Measurements from ENCODE around the gene PLGRKT.
"Not testable (repeated sequence)": the region's sequence is repeated elsewhere in the genome, so short reads cannot be mapped to it uniquely, and the experiment has no call there.

Gene PLGRKT

DNA sequence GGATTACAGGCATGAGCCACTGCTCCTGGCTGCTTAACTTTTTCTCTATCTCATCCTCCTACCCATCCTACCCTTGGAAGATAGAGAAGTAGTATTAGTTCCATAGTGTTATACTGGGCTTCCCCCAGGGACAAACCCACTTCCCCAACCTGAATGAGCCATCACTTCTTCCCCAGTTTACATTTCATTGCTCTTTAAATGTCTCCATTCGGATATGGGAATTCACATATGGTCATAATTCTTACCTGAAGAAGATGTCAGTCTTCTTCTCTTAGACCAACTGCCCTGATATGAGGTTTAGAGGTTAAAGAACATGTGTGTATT, 14.5 kb upstream of the PLGRKT start:
- DNase-seq (ENCODE audit: low spot score), result no peak

DNA sequence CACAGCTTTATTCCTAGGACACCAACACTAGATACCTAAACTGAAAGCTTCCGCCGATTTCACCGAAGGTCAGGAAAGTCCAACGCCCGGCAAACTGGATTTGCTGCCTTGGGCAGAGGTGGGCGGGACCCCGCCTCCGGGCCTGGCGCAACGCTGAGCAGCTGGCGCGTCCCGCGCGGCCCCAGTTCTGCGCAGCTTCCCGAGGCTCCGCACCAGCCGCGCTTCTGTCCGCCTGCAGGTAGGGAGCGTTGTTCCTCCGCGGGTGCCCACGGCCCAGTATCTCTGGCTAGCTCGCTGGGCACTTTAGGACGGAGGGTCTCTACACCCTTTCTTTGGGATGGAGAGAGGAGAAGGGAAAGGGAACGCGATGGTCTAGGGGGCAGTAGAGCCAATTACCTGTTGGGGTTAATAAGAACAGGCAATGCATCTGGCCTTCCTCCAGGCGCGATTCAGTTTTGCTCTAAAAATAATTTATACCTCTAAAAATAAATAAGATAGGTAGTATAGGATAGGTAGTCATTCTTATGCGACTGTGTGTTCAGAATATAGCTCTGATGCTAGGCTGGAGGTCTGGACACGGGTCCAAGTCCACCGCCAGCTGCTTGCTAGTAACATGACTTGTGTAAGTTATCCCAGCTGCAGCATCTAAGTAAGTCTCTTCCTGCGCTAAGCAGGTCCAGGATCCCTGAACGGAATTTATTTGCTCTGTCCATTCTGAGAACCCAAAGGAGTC, 12.8 kb upstream of the PLGRKT start, which contains the start of gene CD274:
TSS of gene CD274 (plus strand) at position 184 of the 733 bp plus-strand sequence. CDS start 5,572 bp downstream, outside the sequence.
- peak; percentile 26 for DNase-seq (ENCODE audit: low spot score)

DNA sequence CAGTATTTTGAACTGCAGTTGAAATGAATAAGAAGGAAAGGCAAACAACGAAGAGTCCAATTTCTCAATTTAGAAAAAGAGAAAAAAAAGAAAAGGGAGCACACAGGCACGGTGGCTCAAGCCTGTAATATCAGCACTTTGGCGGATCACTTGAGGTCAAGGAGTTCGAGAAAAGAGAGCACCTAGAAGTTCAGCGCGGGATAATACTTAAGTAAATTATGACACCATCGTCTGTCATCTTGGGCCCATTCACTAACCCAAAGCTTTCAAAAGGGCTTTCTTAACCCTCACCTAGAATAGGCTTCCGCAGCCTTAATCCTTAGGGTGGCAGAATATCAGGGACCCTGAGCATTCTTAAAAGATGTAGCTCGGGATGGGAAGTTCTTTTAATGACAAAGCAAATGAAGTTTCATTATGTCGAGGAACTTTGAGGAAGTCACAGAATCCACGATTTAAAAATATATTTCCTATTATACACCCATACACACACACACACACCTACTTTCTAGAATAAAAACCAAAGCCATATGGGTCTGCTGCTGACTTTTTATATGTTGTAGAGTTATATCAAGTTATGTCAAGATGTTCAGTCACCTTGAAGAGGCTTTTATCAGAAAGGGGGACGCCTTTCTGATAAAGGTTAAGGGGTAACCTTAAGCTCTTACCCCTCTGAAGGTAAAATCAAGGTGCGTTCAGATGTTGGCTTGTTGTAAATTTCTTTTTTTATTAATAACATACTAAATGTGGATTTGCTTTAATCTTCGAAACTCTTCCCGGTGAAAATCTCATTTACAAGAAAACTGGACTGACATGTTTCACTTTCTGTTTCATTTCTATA, 12.0 kb upstream of the PLGRKT start:
- no peak for DNase-seq (ENCODE audit: low spot score)

DNA sequence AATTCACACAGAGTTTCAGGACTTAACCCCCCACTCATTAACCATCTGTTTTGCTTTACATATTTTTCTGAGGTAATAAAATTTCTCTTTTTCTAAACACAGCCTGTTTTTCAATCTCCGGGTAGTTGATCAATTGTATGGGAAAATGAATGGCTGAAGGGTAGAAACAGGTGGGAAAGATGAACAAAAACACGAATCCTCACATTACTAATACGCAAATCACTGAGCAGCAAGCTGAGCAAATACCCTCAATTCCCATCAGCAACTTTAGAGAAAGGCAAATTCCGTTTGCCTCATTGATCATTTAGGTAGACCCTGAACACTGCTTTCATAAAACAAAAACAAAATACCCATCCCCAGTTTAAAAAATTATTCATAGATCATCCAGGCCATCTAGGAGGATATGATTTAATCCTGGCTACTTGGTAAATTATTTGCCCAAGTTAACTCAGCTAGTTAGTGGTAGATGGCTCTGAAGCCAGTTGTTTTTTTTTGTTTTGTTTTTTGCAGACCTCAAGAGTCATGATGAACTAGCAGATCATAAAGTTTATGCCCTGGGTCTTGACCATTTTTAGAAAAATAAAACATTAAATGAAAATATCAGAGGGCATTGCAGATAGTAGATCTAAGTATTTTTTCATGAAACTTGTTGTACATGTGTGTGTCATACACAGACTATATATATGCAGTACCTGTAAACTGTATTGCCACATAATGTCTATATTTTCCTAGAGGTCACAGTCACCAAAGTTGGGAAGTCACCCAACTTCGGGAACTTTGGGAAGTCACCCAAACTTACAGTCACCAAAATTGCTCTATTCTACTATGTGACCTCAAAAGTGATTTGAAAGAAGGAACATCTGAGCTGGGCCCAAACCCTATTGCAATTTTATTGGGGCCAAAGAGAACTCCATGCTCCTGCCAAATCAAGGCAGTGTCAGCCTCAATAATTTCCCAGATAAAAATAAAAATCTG, 11.0 kb upstream of the PLGRKT start:
- DNase-seq (ENCODE audit: low spot score), result no peak

DNA sequence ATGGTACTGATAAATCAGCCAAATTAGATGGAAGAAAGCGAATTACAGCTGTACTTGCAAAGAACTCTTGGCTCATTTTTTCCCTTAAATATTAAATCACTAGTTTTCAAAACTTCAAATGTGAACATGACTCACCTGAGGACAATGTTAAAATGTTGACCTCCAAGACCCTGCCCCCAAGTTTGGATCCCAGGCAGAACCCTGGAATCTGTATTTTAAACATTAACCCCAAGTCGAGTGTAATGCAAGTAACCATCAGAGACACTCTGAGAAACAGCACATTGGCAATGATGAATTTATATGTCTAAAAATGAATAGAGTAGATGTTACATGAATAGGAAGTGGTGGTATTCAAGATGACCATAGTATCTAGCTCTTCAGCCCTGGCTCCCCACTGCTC, 10.3 kb upstream of the PLGRKT start:
- DNase-seq (ENCODE audit: low spot score), result no peak

DNA sequence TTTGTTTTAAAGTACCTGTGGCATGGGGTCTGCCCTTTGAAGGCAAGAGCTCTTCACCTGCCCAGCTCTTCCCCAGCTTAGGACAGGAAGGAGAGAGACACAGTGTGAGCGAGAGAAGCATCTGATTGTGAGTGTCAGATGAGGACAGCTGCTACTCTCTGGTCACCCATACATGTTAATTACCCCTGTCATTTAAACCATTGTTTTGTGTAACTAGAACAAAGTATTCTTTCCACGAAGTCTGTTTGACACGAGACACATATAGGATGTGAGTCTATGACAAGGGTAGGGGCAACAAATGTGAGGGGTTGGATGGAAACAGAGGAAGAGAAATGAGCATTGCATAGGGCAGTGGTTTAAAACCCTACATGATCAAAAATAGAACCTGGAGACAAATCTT, 9.6 kb upstream of the PLGRKT start:
- no peak for DNase-seq (ENCODE audit: low spot score)

DNA sequence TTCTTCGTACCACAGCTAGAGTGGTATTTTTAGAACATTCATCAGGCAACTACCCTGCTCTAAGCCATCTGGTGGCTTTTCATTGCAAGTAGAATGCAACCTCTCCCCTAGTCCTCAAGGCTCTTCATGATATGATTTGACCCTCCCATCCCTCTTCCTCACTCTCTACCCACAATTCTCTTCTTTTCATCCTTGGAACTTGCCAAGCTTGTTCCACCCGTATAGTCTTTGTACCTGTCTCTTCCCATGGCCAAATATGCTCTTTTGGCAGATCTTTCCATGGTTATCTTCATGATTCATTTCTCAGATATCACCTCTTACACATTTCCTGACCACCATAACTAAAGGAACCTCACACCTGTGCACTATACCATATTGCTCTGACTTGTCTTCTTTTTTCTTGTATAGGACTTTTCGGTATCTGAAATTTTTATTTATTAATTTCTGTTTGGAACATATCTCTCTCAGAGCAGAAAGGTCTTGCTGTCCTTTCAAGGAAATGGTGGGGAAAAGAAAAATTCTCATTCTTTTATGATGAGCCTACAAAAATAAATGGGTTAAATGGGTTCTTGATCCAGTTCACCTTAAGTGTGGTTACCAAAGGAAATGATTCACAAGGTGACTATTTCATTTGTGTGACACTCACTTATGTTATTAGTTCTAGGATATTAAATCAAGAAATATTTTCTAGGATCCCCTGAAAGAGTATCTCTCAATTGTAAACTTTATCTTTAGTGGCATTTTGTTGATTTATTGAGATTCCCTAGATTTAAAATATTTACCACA, 8.9 kb upstream of the PLGRKT start:
- DNase-seq (ENCODE audit: low spot score), result no peak

DNA sequence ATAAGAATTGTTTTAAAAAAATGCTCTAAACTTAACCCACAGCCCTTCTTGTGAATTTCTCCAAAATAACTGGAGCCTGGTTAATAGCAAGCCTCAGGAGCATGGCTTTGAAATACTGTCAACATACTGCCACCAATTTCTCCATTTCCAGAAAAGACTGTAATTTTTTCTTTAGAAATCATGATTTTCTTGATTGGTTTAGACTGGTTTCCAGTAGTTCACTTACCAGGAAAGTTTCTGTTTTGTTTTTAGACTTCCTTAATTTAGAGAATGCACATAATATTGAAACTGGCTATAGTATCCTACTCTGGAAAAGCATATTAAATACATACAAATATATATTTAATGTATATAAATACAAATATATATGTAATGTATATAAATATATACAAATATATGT, 8.2 kb upstream of the PLGRKT start:
- no peak for DNase-seq (ENCODE audit: low spot score)

DNA sequence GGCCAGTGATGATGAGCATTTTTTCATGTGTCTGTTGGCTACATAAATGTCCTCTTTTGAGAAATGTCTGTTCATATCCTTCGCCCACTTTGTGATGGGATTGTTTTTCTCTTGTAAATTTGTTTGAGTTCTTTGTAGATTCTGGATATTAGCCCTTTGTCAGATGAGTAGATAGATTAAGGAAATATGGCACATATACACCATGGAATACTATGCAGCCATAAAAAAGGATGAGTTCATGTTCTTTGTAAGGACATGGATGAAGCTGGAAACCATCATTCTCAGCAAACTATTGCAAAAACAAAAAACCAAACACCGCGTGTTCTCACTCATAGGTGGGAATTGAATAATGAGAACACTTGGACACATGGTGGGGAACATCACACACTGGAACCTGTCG, 7.4 kb upstream of the PLGRKT start:
- DNase-seq (ENCODE audit: low spot score), result not testable (repeated sequence)

DNA sequence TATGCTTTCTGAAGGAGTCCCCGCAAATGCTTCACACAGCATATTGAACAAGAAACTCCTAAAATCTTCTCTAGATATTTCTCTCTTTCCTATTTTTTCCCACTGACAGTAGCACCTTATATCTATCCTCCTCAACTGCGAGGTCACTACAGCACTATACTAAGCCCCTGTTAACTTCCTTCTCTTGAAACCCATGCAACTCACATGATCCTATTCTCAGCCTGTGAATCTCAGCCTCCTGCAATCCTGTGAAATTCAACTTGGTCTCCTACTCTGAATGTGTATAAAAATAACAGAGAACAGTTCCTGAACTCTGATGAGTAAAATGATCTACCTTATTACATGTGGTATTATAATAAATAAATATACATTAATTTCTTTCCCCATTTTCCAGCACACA, 6.1 kb upstream of the PLGRKT start:
- no peak for DNase-seq (ENCODE audit: low spot score)

DNA sequence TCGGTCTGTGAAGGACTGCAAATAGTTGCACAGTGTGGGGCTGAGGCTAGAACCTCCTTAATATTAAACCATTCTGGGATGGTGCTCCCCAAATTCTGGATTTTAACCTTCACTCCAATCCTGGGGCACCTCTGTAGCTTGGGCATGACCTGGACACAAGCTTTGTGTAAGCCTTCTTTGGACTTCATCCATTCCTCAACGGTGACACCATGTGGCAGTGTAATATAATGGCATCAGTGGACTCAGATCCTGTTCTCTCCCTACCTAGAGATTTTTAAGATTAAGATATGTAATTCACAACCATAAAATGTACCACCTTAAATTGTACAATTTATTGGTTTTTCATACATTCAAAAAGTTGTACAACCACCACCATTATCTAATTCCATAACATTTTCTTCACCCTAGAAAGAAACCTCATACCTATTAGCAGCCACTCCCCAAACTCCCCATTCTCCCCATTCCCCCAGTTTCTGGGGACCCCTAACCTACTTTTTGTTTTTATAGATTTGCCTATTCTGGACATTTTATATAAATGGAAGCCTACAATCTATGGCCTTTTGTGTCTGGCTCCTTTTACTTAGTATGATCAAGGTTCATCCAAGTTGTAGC, 4.8 kb upstream of the PLGRKT start:
- peak; percentile 28 for DNase-seq (ENCODE audit: low spot score)

DNA sequence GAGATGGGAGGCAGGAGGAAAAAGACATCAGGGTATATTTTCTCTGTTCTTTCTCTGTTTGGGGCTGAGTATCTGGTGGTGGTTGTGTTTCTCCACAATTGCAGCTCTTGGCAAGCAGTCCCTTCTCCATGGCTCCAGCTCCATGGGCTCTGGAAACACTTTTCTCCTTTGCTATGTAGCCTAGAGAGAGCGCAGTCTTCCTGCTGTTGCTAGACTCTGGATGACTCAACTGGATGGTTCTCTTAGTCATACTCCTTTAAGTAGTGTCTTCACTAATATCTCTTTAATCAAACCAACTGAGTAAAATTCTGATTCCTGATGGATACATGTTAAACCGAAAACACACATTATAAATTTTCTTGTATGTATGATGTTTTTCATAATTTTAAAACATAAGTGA, 3.3 kb upstream of the PLGRKT start:
- no peak for DNase-seq (ENCODE audit: low spot score)

DNA sequence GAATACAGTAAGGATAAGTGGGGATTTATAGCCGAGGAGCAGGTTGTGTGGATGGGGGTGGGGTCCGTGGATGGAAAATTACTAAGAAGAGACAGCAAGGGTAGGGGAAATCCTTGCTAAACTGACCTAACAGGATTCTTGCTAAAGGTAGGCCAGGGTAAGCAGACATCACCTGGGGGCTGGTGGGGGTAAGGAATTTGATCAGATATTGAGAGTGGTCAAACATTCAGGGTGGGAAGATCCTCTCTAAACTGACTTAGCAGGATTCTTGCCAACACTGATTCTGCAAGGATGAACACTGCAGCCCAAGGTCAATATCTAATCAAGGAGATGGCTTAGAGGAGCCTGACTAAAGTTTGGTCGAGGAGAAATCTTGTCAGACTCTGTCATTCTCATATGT, 2.7 kb upstream of the PLGRKT start:
- no peak for DNase-seq (ENCODE audit: low spot score)

DNA sequence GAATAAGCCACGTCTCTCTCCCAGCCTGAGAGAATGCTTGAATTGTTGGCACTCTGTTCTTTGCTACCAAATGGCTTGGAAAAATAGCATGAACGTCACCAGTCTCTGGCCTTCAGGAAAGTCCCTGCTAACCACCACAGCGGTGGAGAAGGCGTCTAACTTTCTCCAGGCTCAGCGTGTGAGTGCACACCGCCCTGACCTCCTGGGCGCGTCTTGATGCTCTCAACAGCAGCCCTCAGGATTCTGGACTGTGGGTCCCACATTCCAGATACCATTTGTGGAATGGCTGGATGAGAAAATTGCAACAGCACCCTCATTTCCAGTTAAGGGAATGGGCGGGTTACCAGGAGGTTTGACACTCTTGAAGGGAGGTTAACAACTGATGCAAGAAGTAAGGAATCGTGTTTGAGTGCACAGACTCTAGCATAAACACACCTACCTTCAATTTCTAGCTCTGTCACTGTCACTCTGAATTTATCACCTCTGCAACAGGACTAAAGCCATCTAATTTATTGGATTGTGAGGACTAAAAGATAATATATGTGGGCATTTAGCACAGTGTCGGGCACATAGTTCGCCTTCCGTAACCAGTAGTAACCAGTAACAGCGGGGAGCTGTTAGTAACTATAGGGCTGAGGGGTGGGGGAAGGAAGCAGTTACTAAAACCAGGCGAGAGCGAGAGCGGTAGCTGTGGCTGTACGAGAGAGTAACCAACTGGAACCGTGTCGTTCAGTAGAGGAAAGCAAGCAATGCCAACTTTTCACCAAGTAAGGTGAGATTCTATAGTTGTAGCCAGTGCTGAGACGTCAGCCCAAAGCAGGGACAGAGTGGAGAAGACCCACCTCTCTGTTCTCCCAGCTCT, 807 bp upstream of the PLGRKT start:
- DNase-seq (ENCODE audit: low spot score), result no peak

DNA sequence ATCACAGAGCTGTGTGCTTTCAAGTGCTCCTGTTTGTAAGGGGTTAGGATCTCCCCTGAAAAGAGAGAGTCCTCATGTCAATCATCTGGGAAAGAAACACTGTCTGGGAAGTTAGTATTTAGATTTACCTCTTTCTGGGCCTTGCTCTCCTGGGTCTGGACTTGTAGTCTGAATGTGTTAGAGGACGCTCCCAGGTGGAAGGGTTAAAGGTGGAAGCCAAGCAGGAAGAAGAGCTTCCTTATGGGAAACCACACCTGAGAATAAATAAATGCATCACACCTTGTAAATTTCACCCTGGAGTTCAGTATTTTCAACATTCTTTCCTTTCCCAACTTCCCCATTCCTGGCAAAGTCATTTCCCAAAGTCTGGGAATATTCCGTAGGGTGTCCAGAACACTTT, 1.3 kb downstream of the PLGRKT start:
- no peak for DNase-seq (ENCODE audit: low spot score)

DNA sequence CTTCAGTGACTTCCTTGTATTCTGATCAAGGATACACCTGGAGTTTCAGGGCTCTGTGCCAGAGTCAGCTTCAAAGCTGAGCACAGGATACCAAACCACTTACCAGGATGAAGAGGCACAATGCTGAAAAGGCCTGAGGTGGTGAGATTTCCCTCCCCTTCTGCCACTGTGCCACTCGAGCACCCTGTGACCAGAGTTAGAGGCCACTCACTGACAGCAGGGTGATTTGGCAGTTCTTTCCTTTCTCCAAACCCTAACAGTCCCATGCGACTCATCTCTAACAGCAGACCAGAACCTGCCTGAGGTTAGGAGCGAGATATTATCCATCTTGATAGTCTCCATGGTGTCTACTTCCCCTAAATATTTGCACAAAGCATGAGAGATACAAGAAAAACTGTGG, 1.8 kb downstream of the PLGRKT start:
- DNase-seq (ENCODE audit: low spot score), result no peak

DNA sequence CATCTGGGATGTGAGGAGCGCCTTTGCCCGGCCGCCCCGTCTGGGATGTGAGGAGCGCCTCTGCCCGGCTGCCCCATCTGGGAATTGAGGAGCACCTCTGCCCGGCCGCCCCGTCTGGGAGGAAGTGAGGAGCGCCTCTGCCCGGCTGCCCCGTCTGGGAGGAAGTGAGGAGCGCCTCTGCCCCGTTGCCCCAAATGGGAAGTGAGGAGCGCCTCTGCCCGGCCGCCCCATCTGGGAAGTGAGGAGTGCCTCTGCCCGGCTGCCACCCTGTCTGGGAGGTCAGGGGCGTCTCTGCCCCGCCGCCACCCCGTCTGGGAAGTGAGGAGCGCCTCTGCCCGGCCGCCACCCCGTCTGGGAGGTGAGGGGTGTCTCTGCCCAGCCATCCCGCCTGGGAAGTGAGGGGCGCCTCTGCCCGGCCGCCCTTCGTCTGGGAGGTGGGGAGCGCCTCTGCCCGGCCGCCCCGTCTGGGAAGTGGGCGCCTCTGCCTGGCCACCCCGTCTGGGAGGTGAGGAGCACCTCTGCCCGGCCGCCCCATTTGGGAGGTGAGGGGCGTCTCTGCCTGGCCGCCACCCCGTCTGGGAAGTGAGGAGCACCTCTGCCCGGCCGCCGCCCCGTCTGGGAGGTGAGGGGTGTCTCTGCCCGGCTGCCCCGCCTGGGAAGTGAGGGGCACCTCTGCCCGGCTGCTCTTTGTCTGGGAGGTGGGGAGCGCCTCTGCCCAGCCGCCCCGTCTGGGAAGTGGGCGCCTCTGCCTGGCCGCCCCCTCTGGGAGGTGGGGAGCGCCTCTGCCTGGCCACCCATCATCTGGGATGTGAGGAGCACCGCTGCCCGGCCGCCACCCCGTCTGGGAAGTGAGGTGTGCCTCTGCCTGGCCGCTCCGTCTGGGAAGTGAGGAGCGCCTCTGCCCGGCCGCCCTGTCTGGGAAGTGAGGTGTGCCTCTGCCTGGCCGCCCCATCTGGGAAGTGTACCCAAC, 3.6 kb downstream of the PLGRKT start:
- DNase-seq (ENCODE audit: low spot score), result not testable (repeated sequence)

DNA sequence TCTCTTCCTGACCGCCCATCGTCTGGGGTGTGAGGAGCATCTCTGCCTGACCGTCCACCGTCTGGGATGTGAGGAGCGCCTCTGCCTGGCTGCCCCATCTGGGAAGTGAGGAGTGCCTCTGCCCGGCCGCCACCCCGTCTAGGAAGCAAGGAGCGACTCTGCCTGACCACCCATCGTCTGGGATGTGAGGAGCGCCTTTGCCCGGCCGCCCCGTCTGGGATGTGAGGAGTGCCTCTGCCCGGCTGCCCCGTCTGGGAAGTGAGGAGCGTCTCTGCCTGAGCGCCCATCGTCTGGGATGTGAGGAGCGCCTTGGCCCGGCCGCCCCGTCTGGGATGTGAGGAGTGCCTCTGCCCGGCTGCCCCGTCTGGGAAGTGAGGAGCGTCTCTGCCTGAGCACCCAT, 4.4 kb downstream of the PLGRKT start:
- not testable (repeated sequence) for DNase-seq (ENCODE audit: low spot score)
